Esophagus muscularis mucosa (tissue), 4 donors: ENCODE measurements around the gene RCOR1.

ENCODE experiments used
- CTCF ChIP-seq, 3 experiments: fragments of 200-600 bp in 2 of 3; fragments of 450-650 bp in 1 of 3; sonication (generic) in 2 of 3; IDR thresholded peaks; one replicate each; pipeline ENCODE4 v1.5.1; 2017 to 2019; ENCODE audit warnings: antibody characterized with exemption in 3 of 3, mild to moderate bottlenecking in 2 of 3, moderate library complexity in 1 of 3
- EP300 ChIP-seq: sonication (generic); formaldehyde crosslinking; IDR thresholded peaks from one replicate; pipeline ENCODE4 v1.6.1; 2017; ENCODE audit warnings: antibody characterized with exemption
- POLR2A ChIP-seq: fragments of 450-650 bp; IDR thresholded peaks from one replicate; pipeline ENCODE4 v1.6.1; 2017; ENCODE audit warnings: antibody characterized with exemption, moderate library complexity, mild to moderate bottlenecking, low read depth
- POLR2AphosphoS5 ChIP-seq, 2 donors: sonication (generic); formaldehyde crosslinking; IDR thresholded peaks; one replicate each; pipeline ENCODE4 v1.6.1; 2017; ENCODE audit warnings: antibody characterized with exemption in 2 of 2

GRCh38 chr14:102695167-102695555, 102.7 kb downstream of the RCOR1 start:
- TF ChIP-seq POLR2A (no peak), CTCF (IDR thresholded peaks at IDR 0.05) (no peak), EP300 (no peak), POLR2AphosphoS5 (IDR thresholded peaks at IDR 0.05) (no peak)
